Fibroblast of skin of abdomen (primary cell): Measurements from ENCODE around the gene PRR32. TPM values are rescaled to one million over a fixed set of nuclear protein-coding genes. Genes with fewer than 3 reads are reported as not detected.
"Not testable (repeated sequence)": the region's sequence is repeated elsewhere in the genome, so short reads cannot be mapped to it uniquely, and the experiment has no call there.

ENCODE experiments used
- DNase-seq: peaks from one replicate; pipeline ENCODE4 v3.0.0-alpha.2; 2013
- polyA plus RNA-seq, 2 experiments: library from polyadenylated mRNA; unstranded; fragments of 120-200 nt; gene quantifications; one replicate each; pipeline ENCODE4 v1.2.1, GENCODE V29; 2013; ENCODE audit not compliant: insufficient read length in 2 of 2

The PRR32 gene, protein sequence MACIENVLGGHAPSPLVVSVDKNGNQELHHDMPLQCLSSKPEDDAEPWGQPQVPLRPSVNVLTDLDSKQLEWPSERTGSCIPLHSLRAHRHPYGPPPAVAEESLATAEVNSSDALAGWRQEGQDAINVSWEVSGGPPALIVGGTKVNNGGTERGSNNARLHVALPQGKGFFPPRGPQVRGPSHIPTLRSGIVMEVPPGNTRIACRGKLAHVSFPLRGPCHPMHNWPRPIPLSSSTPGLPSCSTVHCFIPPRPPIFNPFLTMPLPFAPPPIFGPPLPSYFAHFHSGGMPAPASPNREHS
- polyA plus RNA-seq (2013, experiment 1 of 2; ENCODE audit: insufficient read length), result 0.37 TPM
- polyA plus RNA-seq (2013, experiment 2 of 2; ENCODE audit: insufficient read length), result 0.41 TPM

DNA sequence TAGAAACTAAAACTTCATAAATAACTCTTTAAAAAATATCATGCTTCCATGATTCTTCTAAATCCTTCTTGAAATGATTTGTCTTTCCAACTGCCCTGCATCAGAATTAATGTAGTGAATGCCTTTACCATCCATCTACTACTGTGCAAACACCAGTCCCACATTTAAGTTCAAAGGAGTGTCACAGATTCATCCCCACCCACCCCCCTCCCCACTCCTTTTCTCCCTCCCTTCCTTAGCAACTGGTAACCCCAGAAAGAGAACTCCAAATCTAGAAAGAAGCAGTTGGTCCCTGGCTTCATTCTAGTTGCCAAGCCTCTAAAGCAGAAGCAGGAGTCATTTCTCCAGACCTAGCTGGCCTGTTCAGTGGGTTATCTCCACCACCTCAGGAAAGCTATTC is at the start of gene PRR32:
TSS of gene PRR32 (plus strand) at position 301 of the 400 bp plus-strand sequence. CDS start 115 bp downstream, outside the sequence.
- DNase-seq, result no peak

DNA sequence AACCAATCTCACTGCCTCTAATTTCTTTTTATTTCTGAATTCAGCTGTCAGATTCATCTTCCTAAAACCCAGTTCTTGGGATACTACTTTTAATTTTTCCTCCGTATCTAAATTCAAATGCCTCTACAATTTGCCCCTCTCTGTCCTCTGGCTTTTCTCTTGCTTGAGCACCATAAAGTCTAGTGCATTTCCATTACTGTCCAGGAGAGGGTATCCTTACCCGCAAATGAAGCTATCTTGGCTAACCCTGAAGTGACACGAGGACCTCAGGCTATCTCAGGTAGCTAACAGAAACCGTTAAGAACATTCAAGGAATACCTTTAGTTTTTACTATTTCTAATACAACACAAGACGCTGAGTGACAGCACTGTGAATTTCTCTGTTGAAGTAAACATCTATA is 49.4 kb upstream of the PRR32 start:
- DNase-seq, result no peak

DNA sequence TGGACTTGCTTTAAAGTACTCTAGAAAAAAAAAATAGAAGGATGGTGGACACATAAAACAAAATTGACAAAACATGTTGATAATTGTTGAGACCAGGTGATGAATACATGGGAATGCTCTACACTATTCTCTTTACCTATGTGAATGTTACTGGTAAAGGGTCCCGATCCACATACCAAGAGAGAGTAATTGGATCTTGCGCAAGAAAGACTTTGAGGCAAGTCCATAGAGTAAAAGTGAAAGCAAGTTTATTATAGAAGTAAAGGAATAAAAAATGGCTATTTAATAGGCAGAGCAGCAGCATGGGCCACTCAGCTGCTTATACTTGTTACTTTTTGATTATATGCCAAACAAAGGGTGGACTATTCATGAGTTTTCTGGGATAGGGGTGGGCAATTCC is 34.0 kb upstream of the PRR32 start:
- no peak for DNase-seq

DNA sequence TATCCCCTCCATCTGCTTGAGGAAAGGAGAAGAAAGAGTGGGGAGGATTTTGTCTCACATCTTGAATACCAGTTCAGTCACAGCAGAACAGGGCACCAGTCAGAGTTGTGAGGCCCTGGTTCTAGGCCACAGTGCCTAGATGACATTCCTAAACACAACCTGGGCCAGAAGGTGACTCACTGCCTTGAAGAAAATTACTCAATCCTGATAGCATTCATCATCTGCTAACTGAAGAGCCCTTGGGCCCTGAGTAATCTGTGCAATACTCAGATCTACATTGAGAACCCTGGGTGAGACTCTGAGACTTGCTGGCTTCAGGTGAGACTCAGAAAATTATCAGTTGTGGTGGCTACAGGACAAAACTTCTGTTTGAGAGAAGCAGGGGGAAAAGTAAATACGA is 20.5 kb upstream of the PRR32 start:
- no peak for DNase-seq

DNA sequence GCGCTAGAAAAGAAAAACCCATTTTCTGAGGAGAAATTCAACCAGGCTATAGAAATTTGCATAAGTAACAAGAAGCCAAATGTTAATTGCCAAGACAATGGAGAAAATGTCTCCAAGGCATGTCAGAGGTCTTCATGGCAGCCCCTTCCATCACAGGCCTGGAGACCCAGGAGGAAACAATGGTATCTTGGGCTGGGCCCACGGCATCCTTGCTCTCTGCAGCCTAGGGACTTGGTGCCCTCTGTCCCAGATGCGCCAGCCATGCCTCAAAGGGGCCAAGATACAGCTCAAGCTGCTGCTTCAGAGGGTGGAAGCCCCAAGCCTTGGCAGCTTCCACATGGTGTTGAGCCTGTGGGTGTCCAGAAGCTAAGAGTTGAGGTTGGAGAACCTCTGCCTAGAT is 12.7 kb upstream of the PRR32 start:
- not testable (repeated sequence) for DNase-seq

DNA sequence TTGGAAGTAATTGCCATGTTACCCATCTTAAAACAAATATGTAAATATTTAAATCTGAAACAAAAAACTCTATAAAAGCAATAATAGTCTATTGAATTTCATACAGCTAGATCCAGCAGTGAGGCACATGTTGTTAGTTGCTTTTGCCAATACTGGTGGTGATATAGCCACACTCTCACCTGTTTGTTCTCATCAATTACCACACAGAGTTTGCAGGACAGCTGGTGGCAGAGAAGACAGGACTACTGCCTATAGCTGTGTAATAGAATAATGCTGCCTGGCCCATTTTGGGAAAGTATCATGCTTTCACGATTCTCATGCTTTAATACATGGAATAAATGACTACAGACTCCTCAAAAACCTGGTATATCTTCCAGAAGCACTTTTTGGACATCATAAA is 3.7 kb upstream of the PRR32 start:
- no peak for DNase-seq

DNA sequence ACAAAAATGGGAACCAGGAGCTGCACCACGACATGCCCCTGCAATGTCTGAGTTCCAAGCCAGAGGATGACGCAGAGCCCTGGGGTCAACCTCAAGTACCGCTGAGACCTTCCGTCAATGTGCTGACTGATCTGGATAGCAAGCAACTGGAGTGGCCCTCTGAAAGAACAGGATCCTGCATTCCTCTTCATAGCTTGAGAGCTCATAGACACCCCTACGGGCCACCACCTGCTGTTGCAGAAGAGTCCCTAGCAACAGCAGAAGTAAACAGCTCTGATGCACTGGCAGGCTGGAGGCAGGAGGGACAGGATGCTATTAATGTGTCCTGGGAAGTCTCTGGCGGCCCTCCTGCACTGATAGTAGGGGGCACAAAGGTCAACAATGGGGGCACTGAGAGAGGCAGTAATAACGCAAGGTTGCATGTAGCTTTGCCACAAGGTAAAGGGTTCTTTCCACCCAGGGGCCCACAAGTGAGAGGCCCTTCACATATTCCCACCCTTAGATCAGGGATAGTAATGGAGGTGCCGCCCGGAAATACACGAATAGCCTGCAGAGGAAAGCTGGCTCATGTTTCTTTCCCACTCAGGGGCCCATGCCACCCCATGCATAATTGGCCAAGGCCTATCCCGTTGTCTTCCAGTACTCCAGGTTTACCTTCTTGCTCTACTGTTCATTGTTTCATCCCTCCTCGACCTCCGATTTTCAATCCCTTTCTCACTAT is 1.3 kb downstream of the PRR32 start:
- DNase-seq, result no peak

DNA sequence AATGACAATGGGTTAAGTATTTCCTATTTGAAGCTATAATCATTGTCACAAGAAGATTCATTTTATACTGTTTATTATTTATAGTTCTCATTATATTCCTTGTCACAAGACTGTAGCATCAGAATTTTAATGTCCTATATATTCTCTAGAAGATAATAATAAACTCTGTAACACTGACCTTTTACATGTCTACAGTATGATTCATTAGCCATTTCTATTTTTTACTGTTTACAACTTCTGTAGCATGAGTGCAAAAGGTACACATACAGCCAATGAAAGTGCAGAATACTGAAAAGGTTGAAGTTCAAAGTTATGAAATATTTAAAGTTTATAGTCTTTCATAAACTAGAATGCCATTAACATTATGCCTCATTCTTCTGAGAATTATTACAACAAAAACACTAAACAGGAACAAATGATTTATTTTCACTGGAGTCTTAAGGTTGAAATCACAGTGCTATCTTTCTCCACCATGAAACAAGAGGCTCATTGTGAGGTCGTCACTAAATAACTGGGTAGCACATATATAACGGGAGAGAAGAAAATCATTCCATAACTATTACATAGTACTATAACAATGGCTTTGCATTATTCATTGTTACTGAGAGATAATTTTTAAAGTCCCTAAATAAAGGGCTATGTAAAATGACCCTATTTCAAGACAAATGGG is 4.9 kb downstream of the PRR32 start:
- DNase-seq, result no peak

DNA sequence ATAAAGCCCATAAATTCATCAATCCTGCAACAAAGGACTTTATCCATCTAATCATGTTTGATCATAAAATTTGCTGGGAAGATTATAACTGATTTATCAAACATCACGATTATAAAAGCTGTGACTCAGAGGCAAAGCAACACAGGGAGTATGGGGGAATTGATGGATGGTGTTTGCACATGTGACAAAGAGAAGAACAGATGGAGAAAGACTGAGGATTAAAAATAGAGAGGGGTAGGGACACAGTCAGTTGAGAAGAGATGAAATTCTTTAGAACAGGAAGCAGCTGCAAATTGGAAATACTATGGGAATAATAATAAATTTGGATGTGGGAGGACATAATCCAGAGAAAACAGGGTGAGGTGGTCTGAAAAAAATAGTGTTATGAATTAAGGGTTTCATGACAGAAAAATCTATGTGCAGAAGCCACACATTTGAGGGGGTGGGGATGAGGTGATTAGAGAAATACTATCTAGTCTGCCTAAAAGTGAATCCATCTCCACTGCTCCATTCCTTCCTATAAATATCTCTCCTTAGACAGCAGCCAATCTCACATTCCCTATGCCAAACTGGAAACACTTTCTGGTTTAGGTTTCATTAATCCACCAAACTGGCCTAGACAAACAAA is 6.2 kb downstream of the PRR32 start:
- no peak for DNase-seq

DNA sequence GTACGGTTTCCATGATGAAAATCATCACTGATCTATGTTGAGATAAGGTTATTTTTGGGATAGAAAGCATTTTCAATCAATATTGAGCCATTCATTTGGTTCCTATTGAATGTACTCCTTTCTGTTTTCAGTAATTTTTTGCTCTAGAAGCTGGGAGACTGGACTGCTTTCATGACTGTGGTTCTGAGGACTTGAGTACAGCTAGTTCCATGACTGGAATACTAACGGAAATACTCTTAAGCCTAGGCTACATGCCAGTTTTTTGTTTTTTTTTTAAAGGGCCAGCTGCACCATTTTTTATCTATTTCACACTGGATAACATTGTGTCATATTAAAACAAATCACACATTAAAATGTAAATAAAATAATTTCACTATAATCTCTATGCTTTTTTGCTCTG is 16.7 kb downstream of the PRR32 start:
- no peak for DNase-seq

DNA sequence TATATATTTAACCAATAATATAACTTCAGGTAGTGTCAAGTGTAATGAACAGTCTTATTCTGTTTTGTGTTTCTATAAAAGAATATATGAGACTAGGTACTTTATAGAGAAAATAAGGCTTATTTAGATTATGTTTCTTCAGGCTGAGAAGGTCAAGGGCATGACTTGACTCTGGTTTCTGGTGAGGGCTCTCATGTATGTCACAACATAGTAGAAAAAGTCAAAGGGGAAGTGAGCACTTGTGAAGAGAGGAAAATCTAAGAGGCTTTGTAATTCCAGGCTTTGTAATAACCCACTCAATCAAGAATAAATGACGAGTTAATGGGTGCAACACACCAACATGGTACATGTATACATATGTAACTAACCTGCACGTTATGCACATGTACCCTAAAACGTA is 27.6 kb downstream of the PRR32 start:
- no peak for DNase-seq

DNA sequence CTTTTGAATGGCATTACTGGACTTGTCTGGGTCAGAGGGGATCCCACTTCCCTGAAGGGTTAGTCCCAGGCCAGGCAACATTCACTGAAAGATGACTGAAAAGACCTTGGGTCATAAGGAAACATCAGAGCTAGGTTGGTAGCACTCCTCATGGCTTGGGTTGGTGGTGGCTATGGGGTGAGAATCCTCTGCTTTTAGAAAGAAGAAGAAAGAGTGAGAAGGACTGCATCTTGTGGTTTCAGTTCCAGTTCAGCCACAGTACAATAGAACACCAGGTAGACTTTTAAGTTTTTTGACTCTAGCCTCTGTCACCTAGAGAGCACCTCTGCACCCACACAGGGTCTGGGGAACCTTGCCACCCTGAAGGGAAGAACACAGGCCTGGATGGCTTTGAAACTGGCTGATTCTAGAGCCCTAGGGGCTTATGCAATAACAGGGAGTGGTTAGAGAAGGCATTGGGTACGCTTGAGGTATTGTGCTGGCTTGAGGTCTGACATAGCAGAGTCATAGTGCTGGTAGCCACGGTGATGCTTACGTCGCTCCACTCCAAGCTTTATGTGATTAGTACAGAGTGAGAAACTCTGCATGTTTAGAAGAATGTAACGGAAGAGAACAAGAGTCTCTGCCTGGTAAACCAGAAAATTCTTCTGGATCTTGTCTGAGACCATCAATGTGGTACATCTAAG is 36.5 kb downstream of the PRR32 start:
- DNase-seq, result no peak
